ENCODE measurements around the gene GSN. TPM values are rescaled to one million over a fixed set of nuclear protein-coding genes. Genes with fewer than 3 reads are reported as not detected.

The GSN gene
- total RNA-seq, 1 experiment from 2014 or later = 68.3 TPM

GRCh38 chr9:121246821-121247561, 21.0 kb upstream of the GSN start:
- no TSS peak for BruUV-seq (replicated peaks)
- H3K27ac Mint-ChIP-seq (ENCODE audit: unreplicated experiment) = no peak overlapping the region
- intact Hi-C loops (cut with micrococcal nuclease; ENCODE audit: unreplicated experiment) = no loop called here
- no peaks in the 10 kb centered on the region for H3K4me1 Mint-ChIP-seq (ENCODE audit: low read depth, unreplicated experiment)
- no peak overlapping the region for H3K4me3 Mint-ChIP-seq (ENCODE audit: low read depth, unreplicated experiment)
- H3K9me3 Mint-ChIP-seq (ENCODE audit: low read depth, unreplicated experiment) = no peaks in the 10 kb centered on the region
- CTCF ChIA-PET = interaction anchor here (0.6 to 1.2 kb wide), 2 partner anchors 11 to 395 kb away, joined by 3 read pairs; no protein-coding TSS in a partner anchor
- no peaks in the 10 kb centered on the region for H3K36me3 Mint-ChIP-seq (ENCODE audit: insufficient read depth, unreplicated experiment)
- DNase-seq = no peak
- TF ChIP-seq, protein P1, sequence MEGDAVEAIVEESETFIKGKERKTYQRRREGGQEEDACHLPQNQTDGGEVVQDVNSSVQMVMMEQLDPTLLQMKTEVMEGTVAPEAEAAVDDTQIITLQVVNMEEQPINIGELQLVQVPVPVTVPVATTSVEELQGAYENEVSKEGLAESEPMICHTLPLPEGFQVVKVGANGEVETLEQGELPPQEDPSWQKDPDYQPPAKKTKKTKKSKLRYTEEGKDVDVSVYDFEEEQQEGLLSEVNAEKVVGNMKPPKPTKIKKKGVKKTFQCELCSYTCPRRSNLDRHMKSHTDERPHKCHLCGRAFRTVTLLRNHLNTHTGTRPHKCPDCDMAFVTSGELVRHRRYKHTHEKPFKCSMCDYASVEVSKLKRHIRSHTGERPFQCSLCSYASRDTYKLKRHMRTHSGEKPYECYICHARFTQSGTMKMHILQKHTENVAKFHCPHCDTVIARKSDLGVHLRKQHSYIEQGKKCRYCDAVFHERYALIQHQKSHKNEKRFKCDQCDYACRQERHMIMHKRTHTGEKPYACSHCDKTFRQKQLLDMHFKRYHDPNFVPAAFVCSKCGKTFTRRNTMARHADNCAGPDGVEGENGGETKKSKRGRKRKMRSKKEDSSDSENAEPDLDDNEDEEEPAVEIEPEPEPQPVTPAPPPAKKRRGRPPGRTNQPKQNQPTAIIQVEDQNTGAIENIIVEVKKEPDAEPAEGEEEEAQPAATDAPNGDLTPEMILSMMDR (IDR thresholded peaks at IDR 0.05; ENCODE audit: unreplicated experiment) = no peak
- no peaks in the 10 kb centered on the region for H3K27me3 Mint-ChIP-seq (ENCODE audit: unreplicated experiment)

- intact Hi-C loops (cut with micrococcal nuclease; ENCODE audit: unreplicated experiment) = no loop called here
- CTCF ChIA-PET = no interaction called here
- BruUV-seq (replicated peaks) = no TSS peak
- TF ChIP-seq, protein P1 (IDR thresholded peaks at IDR 0.05; ENCODE audit: unreplicated experiment) = no peak
- H3K36me3 Mint-ChIP-seq (ENCODE audit: insufficient read depth, unreplicated experiment) = no peaks in the 10 kb centered on the region
- H3K27me3 Mint-ChIP-seq (ENCODE audit: unreplicated experiment) = no peaks in the 10 kb centered on the region
- H3K4me1 Mint-ChIP-seq (ENCODE audit: low read depth, unreplicated experiment) = no peaks in the 10 kb centered on the region
- no peak overlapping the region for H3K4me3 Mint-ChIP-seq (ENCODE audit: low read depth, unreplicated experiment)
- H3K9me3 Mint-ChIP-seq (ENCODE audit: low read depth, unreplicated experiment) = no peaks in the 10 kb centered on the region
- no peak overlapping the region for H3K27ac Mint-ChIP-seq (ENCODE audit: unreplicated experiment)
- no peak for DNase-seq
Observed at GRCh38 chr9:121249563-121249962, 18.4 kb upstream of the GSN start.

GRCh38 chr9:121252104-121252851, 15.7 kb upstream of the GSN start:
- BruUV-seq (replicated peaks) = no TSS peak
- TF ChIP-seq, protein P1 (IDR thresholded peaks at IDR 0.05; ENCODE audit: unreplicated experiment) = no peak
- Mint-ChIP-seq H3K27ac (ENCODE audit: unreplicated experiment) (no peak overlapping the region), H3K4me1 (ENCODE audit: low read depth, unreplicated experiment) (no peaks in the 10 kb centered on the region), H3K27me3 (ENCODE audit: unreplicated experiment) (no peaks in the 10 kb centered on the region), H3K9me3 (ENCODE audit: low read depth, unreplicated experiment) (no peaks in the 10 kb centered on the region), H3K36me3 (ENCODE audit: insufficient read depth, unreplicated experiment) (no peaks in the 10 kb centered on the region), H3K4me3 (ENCODE audit: low read depth, unreplicated experiment) (no peak overlapping the region)
- intact Hi-C loops (cut with micrococcal nuclease; ENCODE audit: unreplicated experiment) = no loop called here
- no peak for DNase-seq
- CTCF ChIA-PET = no interaction called here

DNA sequence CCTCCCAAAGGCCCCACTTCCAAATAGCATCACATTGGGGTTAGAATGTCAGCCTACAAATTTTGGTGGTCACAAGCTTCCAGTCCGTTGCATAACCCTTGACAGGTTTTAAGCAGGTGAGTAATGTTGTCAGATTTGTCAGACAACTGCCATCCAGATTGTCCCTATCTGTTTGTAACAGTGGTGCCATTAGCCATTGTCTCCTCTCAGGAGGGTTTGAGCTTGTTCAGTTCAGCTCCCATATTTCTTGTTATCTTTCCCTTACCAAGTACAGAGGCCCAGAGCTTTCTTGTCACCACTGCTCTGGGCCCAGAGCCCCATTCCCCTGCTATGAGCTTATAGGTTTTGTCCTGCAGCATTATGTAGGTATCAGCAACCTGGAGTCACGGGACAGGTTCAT, 14.8 kb upstream of the GSN start:
- BruUV-seq (replicated peaks) = no TSS peak
- intact Hi-C loops (cut with micrococcal nuclease; ENCODE audit: unreplicated experiment) = no loop called here
- H3K27ac Mint-ChIP-seq (ENCODE audit: unreplicated experiment) = no peak overlapping the region
- no peaks in the 10 kb centered on the region for H3K27me3 Mint-ChIP-seq (ENCODE audit: unreplicated experiment)
- no peaks in the 10 kb centered on the region for H3K36me3 Mint-ChIP-seq (ENCODE audit: insufficient read depth, unreplicated experiment)
- no peak overlapping the region for H3K4me3 Mint-ChIP-seq (ENCODE audit: low read depth, unreplicated experiment)
- TF ChIP-seq, protein P1 (IDR thresholded peaks at IDR 0.05; ENCODE audit: unreplicated experiment) = no peak
- H3K9me3 Mint-ChIP-seq (ENCODE audit: low read depth, unreplicated experiment) = no peaks in the 10 kb centered on the region
- CTCF ChIA-PET = no interaction called here
- no peak for DNase-seq
- no peaks in the 10 kb centered on the region for H3K4me1 Mint-ChIP-seq (ENCODE audit: low read depth, unreplicated experiment)
